IPS-18c (cell line): Measurements from ENCODE around the gene TSPEAR.

ENCODE experiments used
- H3K4me3 ChIP-seq: 2 replicates; pipeline ENCODE4 v1.7.0; 2013; ENCODE audit warnings: low read depth, mild to moderate bottlenecking, low read length, moderate library complexity; ENCODE audit not compliant: insufficient read depth
- H3K9me3 ChIP-seq: one replicate; pipeline ENCODE4 v1.6.1; 2013; ENCODE audit warnings: mild to moderate bottlenecking, low read length, moderate library complexity; ENCODE audit not compliant: control insufficient read depth, insufficient read depth

The TSPEAR gene

DNA sequence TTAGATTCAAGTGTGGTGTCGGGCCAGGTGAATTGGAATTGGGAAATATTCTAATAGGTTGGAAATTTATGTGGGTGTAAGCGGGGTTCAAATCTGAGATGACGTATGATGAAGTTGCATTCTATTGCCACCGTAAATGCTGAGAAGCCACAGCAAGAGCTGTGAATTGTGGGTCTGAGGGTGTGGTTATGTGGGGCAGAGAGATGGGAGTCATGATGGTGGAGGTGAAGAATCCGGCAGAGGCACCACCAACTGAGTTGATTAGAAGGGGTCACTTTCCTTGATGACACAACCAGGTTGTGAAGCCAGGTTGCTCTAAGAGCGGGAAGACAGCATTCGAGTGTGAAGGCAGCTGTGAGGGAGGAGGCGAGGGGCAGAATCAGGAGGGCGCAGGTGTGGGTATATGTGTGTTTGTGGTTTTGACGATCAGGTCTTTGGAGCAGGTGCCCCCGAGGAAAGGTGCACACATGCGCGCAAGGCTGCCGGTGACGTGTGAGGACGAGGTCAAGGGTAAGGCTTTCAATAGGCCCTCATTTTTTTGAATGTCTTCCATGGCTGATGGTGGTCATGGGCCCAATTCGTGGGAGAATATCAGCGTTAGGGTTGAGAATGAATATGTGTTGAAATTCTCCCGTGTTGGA is 237.3 kb downstream of the TSPEAR start:
- no peaks in the 10 kb centered on the region for H3K9me3 ChIP-seq

DNA sequence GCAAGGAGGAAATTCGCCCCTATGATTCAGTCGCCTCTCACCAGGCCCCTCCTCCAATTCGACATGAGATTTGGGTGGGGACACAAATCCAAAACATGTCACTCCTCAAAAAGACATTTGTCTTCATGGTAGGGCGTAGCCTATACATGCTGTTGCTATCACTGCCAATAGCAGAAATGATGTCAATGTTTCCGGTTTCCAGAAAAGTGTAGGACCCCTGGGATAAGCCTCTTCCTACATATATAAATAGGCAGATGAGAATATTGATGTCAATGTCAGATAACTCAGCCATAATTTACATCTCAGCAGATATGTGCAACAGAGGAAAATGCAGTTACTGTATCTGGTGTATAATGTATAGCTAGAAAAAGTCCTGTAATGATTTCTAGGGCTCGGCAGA is 239.4 kb downstream of the TSPEAR start:
- no peak overlapping the region for H3K4me3 ChIP-seq
- H3K9me3 ChIP-seq = no peaks in the 10 kb centered on the region

More for the DNA sequence above, 237.3 kb downstream of the TSPEAR start:
- H3K4me3 ChIP-seq = no peak overlapping the region

DNA sequence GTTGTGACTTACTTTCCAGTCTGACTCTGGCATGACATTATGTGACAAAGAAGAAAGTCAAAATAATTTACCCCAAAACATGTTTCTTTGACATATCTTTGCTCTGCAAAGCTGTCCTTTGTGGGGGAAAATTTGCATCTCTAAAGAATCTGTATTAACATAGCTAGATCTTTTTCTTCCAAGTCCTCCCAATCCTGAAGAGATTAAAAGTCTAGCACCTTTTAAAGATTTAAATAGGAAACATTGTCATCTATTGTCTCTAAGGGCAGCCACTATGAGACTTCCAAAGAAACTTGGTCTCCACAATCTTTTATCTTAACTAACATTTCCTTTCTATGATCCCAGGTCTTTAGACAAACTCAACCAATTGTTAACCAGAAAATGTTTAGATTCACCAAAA is 240.0 kb downstream of the TSPEAR start:
- Histone ChIP-seq H3K9me3 (no peaks in the 10 kb centered on the region), H3K4me3 (no peak overlapping the region)

DNA sequence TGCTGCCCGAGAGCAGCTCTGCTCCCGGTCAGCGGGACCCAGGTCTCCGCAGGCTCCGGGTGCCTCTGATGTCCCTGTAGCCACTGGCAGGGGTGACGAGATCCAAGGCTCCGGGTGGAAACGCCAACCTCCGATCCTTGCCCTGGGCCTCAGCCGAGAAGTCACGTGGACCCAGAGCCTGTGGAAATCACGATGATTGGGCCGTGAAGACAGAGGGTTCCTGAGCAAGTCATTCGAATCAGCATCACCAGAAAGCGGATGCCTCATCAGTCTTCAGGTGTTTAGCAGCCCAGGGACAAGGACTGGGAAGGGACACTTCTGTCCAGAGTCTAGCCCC is 243.5 kb downstream of the TSPEAR start:
- H3K4me3 ChIP-seq = no peak overlapping the region
- no peaks in the 10 kb centered on the region for H3K9me3 ChIP-seq

DNA sequence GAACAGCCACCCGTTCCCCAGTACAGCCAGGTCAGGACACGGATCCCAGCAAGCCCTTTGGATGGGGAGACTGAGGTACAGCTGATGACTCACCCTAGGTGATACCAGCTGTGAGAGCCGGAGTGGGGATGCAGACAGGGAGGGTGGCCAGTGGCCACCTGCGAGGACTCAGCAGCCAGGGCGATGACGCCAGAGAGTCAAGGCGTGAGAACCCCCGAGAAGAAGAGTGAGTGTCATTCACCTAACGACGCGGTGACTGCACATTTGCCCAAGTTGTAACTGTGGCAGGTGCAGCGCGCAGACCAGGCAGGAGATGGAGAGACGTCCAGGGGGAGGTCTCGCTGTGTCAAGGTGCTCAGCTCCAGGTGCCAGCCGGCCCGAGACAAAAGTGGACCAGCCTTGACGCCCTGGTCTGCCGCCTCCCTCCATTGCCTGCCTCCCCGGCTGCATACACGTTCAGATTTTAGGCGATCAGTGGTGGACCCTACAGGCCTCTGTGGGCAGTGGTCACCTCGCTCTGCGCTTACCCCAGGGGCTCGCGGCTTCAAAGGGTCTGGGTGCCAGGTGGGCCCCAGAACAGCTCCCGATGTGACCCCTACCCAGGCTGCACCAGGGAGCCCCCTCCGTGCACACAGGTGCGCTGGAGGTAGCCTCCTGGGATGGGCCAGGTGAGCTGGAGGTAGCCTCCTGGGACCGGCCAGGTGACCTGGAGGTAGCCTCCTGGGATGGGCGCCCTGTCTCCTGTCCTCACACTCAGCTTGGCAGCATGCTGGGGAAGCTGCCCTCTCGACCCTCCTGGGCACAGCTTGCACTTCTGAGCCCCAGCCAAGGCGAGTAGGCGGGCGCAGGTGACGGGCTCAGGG is 244.1 kb downstream of the TSPEAR start:
- Histone ChIP-seq H3K9me3 (no peaks in the 10 kb centered on the region), H3K4me3 (no peak overlapping the region)

DNA sequence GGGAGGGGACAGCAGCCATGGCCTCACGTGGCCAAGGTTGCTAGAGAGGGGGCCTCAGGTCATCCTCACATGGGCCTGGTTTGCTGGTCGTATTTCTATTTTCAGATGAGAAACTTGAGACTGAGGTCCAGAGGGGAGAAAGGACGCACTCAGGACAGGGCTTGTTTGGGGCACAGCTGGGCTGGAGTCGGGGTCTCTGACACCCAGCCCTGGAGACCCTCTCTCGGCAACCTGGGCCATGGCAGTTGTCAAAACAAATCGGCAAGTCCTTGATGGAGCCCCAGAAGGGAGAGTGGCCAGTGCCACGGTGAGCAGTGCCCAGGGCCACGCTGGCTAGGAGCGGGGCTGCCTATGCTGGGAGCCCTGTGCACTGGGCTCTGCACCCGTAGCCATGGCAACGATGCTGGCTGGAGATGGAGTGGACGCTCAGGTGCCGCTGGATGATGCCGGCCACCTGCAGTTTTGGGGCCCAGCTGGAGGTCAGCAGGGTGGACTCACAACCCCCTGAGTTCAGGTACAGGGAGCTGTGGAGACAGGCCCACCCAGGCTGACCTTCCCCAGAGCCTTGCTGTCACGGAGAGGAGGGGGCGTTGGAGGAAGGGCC is 244.9 kb downstream of the TSPEAR start:
- H3K4me3 ChIP-seq = no peak overlapping the region
- no peaks in the 10 kb centered on the region for H3K9me3 ChIP-seq

DNA sequence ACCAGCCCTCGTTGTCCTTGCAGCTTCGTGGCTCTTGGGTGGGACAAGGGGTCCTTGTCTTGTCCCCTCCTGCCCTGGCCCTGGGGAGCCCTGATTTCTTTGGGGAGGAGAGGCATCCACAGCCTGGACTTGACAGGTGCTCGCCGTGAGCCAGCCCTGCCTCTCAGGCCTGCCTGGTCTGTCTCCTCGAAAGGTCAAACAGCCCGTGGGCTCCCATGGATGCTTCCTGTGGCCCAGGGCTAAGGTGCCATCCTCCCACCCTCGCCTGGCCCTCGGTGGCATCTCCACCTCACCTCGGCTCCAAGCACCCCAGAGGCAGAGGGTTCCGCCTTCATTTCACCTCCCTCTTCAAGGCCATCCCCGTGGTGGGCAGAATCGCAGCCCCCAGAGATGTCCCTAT is 247.0 kb downstream of the TSPEAR start:
- H3K4me3 ChIP-seq = no peak overlapping the region
- H3K9me3 ChIP-seq = no peaks in the 10 kb centered on the region

DNA sequence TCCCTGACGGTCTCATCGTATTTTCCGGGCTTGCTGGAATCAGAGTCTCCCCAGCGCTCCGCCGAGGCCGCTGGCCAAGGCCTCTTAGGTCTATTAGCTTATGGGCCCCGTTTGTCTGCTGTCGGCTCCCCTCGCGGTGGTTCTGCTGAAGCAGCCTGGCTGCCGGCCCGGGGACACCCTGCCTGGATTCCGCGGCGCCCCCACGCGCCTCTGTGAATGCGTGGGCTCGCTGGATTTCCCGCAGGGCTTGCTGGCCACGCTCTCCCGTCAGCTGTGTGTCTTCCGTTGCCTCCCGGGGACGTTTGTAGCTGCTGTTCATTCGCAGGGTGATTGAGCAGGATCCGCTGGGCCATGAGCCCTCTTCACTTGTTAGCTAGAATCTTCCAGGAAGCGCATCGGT is 247.6 kb downstream of the TSPEAR start:
- Histone ChIP-seq H3K9me3 (no peaks in the 10 kb centered on the region), H3K4me3 (no peak overlapping the region)

DNA sequence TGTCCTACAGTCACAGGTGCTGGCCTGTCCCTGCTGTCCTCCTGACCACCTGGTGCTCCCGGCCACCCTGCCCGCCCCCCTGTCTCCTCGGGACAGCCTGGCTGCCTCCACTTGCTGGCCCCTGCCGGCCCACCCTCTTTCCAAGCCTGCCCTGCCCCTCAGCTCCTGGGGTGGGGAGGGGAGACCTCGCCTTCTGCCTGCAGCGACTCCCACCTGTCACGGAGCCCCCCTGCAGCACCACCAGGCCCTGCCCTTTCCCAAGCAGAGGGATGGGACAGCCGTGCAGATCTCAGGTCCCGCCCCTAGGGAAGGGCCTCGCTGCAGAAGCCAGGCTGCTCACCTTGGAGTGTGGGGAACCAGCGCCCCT is 248.6 kb downstream of the TSPEAR start:
- Histone ChIP-seq H3K9me3 (no peaks in the 10 kb centered on the region), H3K4me3 (no peak overlapping the region)

DNA sequence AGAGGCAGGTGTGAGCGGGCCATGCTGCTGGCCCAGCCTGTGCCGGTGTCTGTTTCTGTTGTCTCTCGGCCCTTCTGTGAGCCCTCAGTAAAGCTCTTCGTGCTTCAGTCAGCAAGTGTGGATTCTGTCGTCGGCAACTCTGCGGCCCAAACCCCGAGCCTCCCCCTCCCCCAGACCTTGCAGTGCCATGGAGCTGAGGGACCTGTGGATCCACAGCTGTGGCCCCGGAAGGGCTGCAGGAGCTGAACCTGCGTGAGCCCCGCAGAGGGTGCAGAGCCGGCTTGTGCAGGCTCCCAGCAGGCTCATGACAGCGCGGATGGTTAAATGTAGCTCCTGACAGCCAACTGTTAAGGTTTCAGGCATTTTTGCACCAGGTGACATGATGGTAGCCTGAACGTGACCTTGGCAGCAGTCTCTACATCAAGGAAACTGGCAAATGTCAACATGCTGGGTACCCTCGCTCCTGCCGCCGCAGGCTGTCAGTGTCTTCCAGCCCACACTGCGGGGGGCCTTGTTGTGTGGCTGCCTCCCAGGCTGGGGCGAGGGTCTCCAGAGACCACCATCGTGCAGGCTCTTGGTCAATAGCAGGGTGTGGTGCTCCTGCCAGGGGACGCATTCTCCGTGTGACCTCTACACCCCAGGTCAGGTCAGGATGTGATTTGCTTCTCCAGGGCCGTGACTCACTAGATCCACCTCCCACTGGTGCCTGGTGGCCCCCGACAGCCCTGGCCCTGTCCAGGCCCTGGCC is 249.1 kb downstream of the TSPEAR start:
- H3K9me3 ChIP-seq = no peaks in the 10 kb centered on the region

DNA sequence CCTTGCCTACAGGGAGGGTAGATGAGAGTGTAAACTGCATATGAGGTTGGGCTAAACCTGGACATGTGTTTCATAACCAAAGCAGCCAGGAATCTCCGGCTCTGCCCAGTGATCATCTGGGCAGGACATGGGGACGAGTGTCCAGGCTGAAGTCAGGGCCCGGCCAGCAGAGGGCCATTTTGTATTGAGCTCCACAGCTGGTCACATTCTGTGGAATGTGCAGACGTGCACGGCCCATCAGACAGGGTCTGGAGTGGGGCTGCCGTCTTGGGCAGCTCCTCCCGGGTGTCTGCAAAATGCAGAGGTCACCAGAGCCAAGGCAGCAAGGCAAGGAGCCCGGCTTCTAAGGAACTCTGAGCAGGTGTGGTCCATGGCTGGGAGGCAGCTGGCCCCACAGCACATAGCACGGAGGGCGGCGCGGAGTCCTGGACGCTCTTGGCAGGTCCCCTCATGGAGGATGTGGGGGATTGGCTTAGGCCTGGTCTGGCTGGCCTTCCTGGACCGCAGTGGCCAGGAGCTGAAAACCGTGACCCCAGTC is 249.8 kb downstream of the TSPEAR start:
- no peak overlapping the region for H3K4me3 ChIP-seq

More for the DNA sequence above, 249.1 kb downstream of the TSPEAR start:
- no peak overlapping the region for H3K4me3 ChIP-seq

DNA sequence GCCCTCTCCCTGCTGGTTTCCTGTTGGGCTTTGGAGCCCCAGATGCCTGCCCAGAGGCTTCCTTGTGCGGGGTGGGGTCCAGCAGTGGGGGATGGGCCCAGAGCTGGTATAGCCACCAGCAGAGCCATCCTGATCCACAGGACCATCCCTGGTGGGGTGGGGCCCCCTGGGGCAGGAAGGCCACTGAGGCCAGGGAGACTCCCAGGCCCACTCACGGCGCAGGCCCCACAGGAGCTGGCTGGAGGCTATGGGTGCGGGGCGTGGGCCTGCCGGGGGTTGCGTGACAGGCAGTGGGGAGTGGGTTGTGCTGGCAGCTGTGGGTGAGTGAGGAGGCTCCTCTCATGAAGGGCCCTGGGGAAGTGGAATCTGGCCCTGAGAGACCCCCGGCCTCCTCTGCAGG is 250.4 kb downstream of the TSPEAR start:
- no peak overlapping the region for H3K4me3 ChIP-seq
- H3K9me3 ChIP-seq = no peaks in the 10 kb centered on the region

More for the DNA sequence above, 249.8 kb downstream of the TSPEAR start:
- H3K9me3 ChIP-seq = no peaks in the 10 kb centered on the region

DNA sequence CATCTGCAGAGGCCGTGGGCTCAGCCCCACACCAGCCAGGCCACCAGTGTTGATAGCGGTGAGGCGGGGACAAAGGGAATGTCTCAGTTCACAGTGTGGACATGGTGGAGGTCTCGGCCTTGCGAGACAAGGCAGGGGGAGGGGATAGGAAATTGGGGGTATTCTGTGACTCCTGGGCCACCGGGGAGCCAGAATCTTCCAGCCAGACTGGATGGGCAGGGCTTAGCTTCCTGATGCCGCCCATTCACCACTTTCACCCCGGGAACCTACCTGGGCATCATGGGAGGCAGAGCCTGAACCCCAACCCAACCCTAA is 251.0 kb downstream of the TSPEAR start:
- H3K9me3 ChIP-seq = no peaks in the 10 kb centered on the region
- H3K4me3 ChIP-seq = no peak overlapping the region

DNA sequence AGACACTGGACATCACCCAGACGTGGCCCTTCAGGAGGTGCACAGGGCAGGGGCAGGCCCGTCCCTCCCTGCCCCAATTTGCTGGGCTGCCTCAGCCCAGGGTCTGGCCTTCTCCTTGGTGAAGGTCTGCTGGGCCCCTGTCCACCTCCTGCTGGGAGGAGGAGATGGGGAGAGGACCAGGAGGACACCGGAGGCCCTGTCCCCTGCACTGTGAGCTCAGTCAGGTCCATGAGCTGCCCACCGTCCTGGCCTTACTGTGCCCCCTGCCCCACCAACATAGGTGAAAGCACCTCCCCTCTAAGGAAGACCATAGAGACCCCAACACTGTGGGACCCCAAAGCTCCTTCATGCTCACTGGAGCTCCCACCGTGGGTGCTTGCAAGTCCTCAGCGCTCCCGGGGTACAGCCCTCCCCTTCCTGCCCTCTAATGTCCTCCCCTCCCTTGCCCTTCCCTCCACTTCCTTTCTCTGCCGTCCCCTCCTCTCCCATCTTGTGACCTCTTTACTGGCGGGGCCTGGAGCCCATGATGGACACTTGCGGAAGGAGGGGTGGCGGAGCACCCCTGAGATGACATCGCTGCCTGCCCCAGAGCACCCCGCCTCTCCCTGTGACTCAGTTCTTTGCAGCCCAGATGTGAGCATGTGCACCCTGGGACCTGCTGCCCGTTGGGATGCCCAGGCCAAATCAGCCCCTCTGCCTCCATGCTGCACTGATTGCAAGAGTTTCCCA is 251.5 kb downstream of the TSPEAR start:
- Histone ChIP-seq H3K9me3 (no peaks in the 10 kb centered on the region), H3K4me3 (no peak overlapping the region)

DNA sequence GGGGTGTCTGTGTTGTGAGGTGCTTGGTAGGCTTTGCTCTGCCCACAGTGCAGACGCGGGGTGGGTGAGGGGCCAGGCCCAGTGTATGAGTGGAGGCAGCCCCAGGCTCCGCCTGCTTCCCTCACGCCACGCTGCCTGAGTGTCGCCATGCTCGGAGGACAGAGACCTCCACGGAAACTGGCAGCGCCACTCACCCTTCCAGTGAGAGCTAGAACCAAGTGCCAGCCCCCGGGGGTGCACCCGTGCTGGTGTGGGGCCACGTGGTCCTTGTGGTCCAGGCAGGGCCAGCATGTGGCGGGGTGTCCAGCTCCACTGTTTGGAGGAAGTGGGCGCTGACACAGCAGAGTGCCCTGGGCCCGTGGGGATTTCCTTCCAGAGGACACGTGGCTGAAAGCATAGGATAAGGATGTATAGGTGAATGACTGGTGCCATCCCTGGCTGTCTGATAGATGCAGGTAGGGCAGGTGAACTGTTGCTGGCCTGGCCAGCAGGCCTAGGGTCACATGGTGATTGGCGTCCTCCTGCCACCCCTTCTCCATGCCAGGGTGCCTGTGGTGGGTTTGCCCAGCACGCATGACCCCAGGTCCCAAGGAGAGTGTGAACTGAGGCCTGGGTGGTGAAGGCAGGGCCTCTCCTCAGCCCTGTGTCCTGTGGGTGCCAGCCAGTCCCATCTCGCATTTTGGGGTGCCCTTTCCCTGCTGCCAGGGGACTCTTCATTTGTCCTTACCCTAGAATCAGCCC is 252.2 kb downstream of the TSPEAR start:
- Histone ChIP-seq H3K9me3 (no peaks in the 10 kb centered on the region), H3K4me3 (no peak overlapping the region)

DNA sequence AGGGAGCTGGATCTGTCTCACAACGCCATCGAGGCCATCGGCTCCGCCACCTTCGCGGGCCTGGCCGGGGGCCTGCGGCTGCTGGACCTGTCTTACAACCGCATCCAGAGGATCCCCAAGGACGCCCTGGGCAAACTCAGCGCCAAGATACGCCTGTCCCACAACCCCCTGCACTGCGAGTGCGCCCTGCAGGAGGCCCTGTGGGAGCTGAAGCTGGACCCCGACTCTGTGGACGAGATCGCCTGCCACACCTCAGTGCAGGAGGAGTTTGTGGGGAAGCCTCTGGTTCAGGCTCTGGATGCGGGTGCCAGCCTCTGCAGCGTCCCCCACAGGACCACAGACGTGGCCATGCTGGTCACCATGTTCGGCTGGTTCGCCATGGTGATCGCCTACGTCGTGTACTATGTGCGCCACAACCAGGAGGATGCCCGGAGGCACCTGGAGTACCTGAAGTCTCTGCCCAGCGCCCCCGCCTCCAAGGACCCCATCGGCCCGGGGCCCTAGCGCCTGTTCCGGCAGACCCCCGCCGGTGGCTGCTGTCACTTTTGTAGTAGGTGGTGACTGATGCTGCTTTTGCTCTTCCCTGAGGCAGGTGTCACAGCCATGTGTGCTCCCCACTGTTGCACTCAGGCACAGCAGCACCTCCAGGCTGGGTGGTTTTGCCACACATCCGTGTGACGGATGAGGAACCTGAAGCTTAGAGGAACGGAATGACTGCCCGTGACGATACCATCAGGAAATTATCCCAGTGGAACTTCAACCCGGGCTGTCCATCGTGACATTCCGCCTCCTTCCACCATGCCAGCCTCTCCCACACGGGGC is 254.2 kb downstream of the TSPEAR start:
- no peak overlapping the region for H3K4me3 ChIP-seq
- H3K9me3 ChIP-seq = no peaks in the 10 kb centered on the region
